Measurements from ENCODE around the gene BHLHE23. TPM values are rescaled to one million over a fixed set of nuclear protein-coding genes. Genes with fewer than 3 reads are reported as not detected.

The BHLHE23 gene
- total RNA-seq, 6 experiments from 2014 or later = not detected

DNA sequence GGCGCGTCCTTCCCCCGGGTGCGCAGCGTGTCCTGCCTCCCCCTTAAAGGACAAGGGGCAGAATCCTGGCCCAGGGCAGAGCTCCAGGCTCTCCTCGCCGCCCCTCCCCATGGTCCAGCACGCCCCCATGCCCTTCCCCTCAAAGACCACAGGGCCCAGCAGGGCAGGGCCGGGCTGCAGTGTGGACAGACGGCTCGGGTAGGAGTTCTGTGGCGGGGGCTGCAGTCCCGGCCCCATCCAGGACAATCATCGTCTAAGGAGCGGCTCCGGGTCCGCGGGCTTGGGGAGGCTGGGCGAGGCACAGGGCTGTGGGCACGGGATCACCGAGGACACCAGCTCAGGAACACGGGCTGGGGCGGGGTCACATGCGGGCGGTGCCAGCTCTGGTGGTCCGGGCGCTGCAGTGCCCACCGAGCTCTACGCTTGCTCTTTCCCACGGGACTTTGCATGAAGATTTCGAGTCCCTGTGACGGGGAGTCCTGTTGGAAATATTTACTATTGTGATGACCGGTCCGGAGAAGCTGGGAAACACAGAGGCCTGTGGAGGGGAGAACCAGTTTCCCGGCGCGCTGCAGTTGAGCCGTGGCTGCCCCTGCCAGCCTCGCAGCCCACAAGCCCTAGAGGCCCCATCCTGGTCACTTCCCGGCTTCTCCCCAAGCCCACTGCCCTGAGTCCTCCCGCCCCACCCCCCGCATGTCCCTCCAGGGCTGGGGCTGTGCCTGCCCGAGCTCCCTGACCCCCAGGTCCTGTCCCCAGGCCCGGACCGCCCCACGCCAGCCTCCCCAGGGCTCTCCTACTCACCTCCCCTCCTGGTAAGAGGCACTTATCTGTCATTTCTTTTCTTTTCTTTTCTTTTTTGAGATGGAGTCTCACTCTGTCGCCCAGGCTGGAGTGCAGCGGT lies 33.7 kb downstream of the BHLHE23 start:
- no peak for DNase-seq
- peaks cover 8% of the 10 kb centered on the region; the same call in 1 of the 2 replicates for H3K4me1 Mint-ChIP-seq (ENCODE audit: low read depth)
- no peak overlapping the region; the same call in 1 of the 2 replicates for H3K4me3 Mint-ChIP-seq
- H3K27ac Mint-ChIP-seq = no peak overlapping the region
- TF ChIP-seq, protein P1, sequence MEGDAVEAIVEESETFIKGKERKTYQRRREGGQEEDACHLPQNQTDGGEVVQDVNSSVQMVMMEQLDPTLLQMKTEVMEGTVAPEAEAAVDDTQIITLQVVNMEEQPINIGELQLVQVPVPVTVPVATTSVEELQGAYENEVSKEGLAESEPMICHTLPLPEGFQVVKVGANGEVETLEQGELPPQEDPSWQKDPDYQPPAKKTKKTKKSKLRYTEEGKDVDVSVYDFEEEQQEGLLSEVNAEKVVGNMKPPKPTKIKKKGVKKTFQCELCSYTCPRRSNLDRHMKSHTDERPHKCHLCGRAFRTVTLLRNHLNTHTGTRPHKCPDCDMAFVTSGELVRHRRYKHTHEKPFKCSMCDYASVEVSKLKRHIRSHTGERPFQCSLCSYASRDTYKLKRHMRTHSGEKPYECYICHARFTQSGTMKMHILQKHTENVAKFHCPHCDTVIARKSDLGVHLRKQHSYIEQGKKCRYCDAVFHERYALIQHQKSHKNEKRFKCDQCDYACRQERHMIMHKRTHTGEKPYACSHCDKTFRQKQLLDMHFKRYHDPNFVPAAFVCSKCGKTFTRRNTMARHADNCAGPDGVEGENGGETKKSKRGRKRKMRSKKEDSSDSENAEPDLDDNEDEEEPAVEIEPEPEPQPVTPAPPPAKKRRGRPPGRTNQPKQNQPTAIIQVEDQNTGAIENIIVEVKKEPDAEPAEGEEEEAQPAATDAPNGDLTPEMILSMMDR (IDR thresholded peaks at IDR 0.05) = no peak
- no peaks in the 10 kb centered on the region for H3K36me3 Mint-ChIP-seq (ENCODE audit: low read depth)
- H3K9me3 Mint-ChIP-seq = no peaks in the 10 kb centered on the region
- H3K27me3 Mint-ChIP-seq (ENCODE audit: insufficient read depth) = peaks cover 43% of the 10 kb centered on the region

DNA sequence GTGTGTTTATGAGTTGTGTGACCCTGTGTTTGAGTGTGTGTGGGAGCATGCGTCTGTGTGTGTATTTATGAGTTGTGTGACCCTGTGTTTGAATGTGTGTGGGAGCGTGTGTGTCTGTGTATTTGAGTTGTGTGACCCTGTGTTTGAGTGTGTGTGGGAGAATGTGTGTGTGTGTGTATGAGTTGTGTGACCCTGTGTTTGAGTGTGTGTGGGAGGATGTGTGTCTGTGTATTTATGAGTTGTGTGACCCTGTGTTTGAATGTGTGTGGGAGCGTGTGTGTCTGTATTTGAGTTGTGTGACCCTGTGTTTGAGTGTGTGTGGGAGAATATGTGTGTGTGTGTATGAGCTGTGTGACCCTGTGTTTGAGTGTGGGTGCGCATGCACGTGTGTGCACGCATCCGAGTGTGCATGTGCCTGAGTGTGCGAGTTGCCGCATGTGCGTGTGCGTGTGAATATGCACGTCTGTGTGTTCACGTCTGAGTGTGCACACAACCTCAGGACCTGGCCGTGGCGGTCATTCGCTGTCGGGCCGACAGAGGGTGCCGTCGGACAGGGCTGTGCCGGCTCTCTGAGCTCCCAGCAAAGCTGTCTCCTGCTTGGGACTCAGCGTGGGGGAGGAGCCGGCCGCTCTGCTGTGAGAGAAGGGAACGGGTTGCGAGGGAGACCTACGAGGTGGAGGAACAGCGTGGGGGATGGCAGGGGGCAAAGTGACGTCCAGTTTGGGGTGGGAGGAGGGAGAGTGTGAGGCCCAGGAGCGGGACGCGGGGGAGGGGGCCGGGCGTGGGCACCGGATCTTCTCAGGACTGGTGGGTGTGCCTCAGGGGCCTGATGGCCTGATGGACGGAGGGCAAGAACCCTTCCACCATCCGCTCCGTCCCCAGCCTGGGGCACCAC lies 34.6 kb downstream of the BHLHE23 start:
- TF ChIP-seq, protein P1 (IDR thresholded peaks at IDR 0.05) = peak; percentile 83
- peaks cover 44% of the 10 kb centered on the region for H3K27me3 Mint-ChIP-seq (ENCODE audit: insufficient read depth)
- peak overlapping the region; percentile 67 for H3K4me3 Mint-ChIP-seq
- H3K27ac Mint-ChIP-seq = no peak overlapping the region
- peak; percentile 77 for DNase-seq
- H3K36me3 Mint-ChIP-seq (ENCODE audit: low read depth) = no peaks in the 10 kb centered on the region
- no peaks in the 10 kb centered on the region for H3K9me3 Mint-ChIP-seq
- peaks cover 8% of the 10 kb centered on the region; the same call in 1 of the 2 replicates for H3K4me1 Mint-ChIP-seq (ENCODE audit: low read depth)

DNA sequence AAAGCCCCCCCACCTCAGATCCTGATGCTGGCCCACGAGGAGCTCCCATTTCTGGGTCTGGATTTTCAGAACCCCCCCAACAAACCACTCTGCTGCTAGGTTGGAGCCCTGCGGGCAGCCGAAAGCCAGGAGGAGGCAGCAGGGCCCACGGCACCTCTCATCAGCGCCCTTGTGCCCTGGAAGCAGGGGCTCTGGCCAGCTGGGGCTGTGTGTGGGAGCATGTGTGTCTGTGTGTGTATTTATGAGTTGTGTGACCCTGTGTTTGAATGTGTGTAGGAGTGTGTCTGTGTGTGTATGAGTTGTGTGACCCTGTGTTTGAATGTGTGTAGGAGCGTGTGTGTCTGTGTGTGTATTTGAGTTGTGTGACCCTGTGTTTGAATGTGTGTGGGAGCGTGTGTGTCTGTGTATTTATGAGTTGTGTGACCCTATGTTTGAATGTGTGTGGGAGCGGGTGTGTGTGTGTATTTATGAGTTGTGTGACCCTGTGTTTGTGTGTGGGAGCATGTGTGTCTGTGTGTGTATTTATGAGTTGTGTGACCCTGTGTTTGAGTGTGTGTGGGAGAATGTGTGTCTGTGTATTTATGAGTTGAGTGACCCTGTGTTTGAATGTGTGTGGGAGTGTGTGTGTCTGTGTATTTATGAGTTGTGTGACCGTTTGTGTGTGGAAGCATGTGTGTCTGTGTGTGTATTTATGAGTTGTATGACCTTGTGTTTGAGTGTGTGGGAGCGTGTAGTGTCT lies 35.4 kb downstream of the BHLHE23 start:
- Mint-ChIP-seq H3K27me3 (ENCODE audit: insufficient read depth) (peaks cover 43% of the 10 kb centered on the region), H3K4me1 (ENCODE audit: low read depth) (peaks cover 8% of the 10 kb centered on the region; the same call in 1 of the 2 replicates), H3K9me3 (no peaks in the 10 kb centered on the region), H3K4me3 (0 out of 2 replicates have a peak overlapping the region, but pooled peaks have one; percentile 0), H3K36me3 (ENCODE audit: low read depth) (no peaks in the 10 kb centered on the region), H3K27ac (no peak overlapping the region)
- TF ChIP-seq, protein P1 (IDR thresholded peaks at IDR 0.05) = no peak
- DNase-seq = no peak

DNA sequence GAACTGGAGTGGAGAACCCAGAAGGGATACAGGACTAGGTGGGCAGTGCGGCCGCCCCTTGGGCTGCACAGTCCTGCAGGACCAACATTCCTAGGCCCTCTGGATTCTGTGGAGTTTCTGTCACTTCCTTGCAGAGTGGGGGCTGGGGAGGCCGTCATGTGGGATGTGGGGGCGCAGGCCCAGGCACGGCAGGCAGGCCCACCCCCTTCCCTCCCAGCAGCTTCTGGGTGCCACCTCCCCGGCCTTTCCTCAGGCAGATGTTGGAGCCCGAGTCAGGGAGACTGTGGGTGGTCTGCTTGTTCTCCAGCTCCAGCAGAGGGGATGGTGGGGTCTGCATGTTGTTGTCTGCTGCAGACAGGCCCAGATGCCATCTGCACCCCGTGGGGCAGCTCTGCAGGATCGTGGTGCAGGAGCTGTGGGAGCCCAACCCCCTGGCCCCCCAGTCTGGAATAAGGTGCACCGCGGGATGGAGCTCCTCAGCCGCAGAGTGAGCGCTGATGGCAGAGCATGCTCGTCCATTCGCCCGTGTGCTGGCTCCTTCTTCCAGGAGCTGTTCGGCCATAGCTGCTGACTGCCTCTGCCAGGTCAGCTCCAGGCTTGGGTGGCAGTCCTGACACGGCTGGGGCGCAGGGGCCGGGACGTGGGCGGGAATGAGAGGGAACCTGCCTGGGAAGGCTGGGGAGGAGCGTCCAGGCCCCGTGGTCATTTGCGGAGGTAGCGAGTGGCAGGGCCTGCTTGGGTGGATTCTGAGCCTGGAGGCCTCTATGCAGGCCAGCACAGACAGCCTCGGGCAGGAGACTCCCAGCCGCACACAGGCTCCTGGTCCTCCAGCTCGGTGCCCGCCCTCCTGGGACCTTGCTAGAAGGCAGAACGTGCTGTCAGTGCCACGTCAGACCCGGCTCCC lies 36.2 kb downstream of the BHLHE23 start:
- Mint-ChIP-seq H3K4me3 (no peak overlapping the region), H3K4me1 (ENCODE audit: low read depth) (peaks cover 8% of the 10 kb centered on the region; the same call in 1 of the 2 replicates), H3K27ac (no peak overlapping the region), H3K9me3 (no peaks in the 10 kb centered on the region), H3K36me3 (ENCODE audit: low read depth) (no peaks in the 10 kb centered on the region), H3K27me3 (ENCODE audit: insufficient read depth) (peaks cover 42% of the 10 kb centered on the region)
- TF ChIP-seq, protein P1 (IDR thresholded peaks at IDR 0.05) = no peak
- no peak for DNase-seq

All from HFFc6 (cell line).